GM20000 (cell line): ENCODE measurements around the gene TRIM41.
A peak's percentile ranks its signal among the peaks of the same experiment; 100 is the strongest.

Source experiments
- DNase-seq: peaks from one replicate; pipeline ENCODE4 v3.0.0; 2012; ENCODE audit warnings: low spot score
- TF ChIP-seq, protein P1 (sequence below): IDR thresholded peaks from 2 replicates; pipeline ENCODE4 v1.5.1; 2012; ENCODE audit warnings: mild to moderate bottlenecking, control low read depth; ENCODE audit errors: extremely low read depth, missing control alignments

TRIM41 gene

DNA sequence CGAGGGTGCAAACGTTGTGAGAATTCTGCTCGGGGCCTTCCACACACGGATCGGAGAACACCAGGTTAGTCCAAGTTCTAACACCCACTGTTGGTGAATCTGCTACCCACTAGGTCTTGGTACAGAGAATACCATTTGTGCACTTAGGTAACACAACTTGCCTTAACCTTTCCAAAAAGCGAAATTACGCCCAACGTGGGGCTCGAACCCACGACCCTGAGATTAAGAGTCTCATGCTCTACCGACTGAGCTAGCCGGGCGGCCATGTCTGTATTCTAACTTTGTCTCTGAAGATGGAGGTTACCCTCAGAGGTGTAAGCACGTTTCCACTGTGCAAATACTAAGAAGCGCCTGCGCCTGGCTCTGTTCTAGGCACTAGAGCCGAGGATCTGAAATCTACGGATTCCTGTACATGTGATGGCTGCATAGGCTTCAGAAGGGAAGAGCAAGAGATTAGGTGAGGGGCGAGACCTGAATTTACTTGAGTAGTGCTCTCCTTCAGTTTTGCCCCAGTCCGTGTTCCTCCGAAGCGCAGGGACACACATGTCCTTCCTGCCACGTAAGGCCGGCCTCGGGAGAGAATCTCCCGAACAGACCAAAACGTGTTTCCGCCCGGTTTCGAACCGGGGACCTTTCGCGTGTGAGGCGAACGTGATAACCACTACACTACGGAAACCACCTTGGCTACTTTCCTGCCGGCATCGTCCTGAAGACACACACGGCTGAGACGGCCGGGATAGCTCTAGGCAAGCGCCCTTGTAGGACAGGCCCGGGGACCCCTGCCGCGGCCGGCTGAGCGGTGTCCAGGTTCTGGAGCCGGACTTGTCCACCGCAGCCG lies 1.1 kb upstream of the TRIM41 start:
- DNase-seq: peak; percentile 68
- TF ChIP-seq, protein P1, sequence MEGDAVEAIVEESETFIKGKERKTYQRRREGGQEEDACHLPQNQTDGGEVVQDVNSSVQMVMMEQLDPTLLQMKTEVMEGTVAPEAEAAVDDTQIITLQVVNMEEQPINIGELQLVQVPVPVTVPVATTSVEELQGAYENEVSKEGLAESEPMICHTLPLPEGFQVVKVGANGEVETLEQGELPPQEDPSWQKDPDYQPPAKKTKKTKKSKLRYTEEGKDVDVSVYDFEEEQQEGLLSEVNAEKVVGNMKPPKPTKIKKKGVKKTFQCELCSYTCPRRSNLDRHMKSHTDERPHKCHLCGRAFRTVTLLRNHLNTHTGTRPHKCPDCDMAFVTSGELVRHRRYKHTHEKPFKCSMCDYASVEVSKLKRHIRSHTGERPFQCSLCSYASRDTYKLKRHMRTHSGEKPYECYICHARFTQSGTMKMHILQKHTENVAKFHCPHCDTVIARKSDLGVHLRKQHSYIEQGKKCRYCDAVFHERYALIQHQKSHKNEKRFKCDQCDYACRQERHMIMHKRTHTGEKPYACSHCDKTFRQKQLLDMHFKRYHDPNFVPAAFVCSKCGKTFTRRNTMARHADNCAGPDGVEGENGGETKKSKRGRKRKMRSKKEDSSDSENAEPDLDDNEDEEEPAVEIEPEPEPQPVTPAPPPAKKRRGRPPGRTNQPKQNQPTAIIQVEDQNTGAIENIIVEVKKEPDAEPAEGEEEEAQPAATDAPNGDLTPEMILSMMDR: no peak

- DNase-seq: no peak
- TF ChIP-seq, protein P1: no peak
These were observed 437 bp upstream of the TRIM41 start for GRCh38 chr5:181222630-181223057.

- DNase-seq: peak; percentile 59
- TF ChIP-seq, protein P1: no peak
These were observed 778 bp downstream of the TRIM41 start for GRCh38 chr5:181223729-181224389.

DNA sequence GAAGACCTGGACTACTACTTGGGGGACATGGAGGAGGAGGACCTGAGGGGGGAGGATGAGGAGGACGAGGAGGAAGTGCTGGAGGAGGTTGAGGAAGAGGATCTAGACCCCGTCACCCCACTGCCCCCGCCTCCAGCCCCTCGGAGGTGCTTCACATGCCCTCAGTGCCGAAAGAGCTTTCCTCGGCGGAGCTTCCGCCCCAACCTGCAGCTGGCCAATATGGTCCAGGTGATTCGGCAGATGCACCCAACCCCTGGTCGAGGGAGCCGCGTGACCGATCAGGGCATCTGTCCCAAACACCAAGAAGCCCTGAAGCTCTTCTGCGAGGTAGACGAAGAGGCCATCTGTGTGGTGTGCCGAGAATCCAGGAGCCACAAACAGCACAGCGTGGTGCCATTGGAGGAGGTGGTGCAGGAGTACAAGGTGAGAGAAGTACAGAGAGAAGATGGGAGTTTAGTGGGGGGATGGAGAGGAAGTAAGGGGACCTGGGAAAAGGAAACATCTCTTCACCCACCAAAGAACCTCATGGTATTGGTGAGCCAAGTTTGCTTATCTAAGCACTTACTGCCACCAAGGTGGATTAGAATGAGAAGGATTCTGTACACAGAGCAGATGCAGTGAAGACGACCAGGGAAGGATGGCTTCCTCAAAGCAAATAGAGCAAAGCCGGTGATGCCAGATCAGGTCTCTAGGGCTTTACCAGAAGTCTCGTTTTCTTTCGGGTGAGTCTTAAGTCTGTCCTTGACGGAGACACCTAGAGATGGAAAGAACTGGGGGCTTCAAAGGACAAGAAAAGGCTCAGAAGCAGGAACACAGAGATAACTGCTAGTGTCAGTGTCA lies 1.5 kb downstream of the TRIM41 start:
- TF ChIP-seq, protein P1: no peak
- peak; percentile 17 for DNase-seq

DNA sequence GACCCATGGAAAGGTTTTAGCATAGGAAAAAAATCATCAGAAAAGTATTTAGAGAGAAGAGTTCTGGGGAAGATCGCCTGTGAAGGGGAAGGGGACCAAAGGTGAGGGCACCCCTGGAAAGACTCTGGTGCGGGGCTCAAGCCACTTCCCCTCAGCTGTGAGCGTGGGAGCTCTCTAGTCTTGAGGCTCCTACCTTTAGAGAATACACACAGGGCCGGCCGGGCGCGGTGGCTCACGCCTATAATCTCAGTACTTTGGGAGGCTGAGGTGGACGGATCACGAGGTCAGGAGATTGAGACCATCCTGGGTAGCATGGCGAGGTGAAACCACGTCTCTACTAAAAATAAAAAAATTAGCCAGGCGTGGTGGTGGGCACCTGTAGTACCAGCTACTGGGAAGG lies 6.9 kb downstream of the TRIM41 start:
- DNase-seq: no peak
- TF ChIP-seq, protein P1: no peak

GRCh38 chr5:181230551-181230950 lies 7.5 kb downstream of the TRIM41 start:
- TF ChIP-seq, protein P1: no peak
- no peak for DNase-seq
